NCI-H226 (cell line): Measurements from ENCODE around the gene UNC119.

Experiments
- DNase-seq: peaks from one replicate; pipeline ENCODE4 v3.0.0-alpha.2; 2015

UNC119 gene

DNA sequence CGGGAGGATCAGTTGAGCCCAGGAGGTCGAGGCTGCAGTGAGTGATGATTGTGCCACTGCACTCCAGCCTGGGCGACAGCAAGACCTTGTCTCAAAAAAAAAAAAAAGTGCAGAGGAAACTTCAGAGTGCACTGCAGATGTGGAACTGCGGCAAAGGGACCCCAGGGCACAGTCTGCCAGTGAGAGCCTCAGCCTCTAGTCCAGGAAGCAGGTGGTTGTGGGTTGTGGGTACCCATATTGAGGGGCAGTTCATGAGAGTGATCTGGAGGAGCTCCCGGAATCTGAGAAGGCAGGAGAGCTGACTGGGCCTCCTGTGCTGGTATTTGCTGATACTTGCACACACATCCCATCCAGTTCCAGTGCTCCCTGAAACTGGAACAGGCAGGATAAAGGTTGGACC is 33.2 kb downstream of the UNC119 start:
- DNase-seq: no peak

DNA sequence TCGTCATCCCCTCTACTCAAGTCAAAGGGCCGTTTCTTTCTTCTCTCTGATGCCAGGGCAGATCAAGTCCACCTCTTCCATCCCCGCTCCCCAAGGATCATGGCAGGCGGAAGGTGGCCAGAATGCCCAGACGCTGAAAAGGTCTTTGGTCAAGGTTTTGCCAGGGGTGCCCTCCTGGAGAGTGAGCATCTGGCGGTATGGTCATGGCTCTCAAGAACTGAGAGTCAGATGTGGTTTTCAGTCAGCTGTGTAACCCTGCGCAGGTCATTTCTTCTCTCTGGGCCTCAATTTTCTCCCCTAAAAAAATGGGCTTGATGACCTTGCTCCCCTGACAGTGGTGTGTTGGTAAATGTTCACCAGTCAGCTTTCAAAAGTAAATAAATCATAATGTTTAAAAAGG is 33.8 kb downstream of the UNC119 start:
- DNase-seq: no peak

DNA sequence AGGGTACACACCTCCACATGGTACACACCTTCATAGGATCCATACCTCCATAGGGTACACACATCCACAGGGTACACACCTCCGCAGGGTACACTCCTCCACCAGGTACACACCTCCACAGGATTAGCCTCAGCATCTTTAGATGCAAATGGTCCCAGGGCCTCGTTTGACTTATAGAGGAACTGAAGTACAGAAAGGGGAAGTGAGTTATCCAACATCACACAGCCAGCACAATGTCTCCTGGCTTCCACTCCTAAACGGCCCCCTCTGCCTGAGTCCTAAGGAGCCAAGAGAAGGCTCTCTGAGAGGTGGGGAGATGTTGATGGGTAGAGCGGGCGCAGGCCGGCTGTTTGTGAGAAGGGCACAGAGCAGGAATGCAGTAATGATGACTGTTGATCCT is 34.3 kb downstream of the UNC119 start:
- no peak for DNase-seq

DNA sequence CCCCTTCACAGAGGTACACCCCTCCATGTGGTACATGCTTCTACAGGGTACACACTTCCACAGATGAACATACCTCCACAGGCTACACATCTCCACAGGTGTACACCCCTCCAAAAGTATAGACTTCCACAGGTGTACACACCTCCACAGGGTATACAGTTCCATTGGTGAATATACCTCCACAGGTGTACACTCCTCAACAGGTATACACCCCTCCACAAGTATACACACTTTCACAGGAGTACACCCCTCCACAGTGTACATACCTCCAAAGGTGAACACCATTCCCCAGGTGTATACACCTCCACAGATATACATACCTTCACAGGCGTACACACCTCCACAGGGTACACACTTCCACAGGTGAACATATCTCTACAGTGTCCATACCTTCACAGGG is 36.9 kb downstream of the UNC119 start:
- DNase-seq: no peak

DNA sequence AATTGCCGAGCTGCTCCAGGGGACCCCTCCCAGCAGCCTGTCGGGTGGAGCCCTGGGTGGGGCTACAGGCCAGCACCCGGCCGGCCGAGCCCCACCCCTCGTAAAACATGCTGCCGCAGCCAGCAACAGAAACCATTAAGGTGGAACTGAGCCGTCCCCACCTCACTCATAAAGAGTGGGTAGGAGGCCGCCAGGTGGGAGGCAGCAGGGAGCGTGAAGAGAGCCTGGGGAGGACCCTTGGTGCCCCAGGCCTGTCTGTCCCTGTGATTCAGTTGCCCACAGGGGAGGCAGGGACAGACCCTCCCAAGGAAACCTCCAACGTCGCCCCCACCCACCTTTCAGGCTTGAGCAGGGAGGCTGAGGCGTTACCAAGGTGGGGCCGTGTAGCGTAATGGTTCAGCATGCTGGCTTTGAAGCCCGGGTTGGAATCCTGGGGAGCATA is 37.8 kb downstream of the UNC119 start:
- no peak for DNase-seq

DNA sequence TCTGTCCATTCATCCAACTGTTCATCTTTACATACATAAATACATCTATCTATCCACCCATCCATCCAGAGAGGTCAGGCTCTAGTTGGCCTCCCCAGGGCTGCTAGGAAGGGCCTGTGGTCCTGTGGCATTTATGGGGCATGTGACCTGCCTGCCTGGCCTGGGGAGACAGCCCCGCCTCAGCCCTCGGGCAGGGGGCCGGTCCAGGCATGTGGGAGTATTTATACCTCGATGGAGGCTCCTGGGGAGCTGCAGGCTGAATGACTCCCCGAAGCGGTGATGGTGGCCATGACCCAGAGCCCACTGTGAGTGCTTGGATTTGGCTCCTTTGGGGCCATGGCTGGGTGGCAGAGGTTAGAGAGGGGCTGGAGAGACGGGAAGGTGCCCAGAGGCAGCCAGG is 38.9 kb downstream of the UNC119 start:
- DNase-seq: no peak

DNA sequence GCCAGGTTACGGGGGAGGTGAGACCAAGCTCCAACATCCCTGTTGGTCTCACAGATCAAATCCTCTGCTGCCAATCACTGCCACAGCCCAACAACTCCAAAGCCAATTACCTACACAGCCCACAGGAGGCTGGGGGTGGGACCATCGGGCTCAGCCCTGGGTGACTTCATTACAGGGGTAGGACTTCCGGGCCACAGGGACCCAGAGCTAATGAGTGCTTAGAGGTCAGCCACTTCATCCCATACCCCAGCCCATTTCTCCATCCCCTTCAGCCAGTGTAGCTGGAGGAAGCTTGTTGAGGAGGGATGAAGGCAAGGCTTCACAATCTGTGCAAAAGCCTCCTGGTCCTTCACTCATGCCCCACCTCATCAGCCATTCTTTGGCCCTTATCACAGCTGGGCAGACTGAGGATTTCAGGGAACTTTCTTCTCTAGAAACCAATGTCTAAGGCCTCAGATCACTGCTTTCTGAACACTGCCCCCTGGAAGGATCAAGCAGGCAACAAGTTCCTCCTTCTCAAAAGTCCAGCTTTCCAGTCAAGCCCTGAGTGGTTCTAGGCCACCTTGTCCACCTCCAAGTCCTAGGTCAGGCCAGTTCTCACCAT is 40.5 kb downstream of the UNC119 start:
- DNase-seq: no peak

DNA sequence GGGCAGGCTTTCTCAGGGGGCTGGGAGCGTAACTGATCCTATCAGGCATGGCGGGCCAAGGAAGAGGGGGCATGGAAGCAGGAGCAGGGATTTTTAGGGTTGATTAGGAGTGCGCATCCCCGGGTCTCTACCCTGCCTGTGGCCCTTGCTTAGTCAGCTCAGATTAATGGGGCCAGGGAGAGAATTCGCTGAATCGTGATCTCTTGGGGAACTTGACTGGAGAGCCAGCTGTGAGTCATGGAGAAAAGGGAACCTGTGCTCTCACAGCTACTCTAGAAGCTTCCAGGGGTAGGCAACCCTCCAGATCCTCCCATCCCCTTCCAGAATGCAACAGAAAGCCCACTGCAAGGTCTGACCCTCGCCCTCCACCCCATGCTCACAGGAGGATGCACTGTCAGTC is 42.6 kb downstream of the UNC119 start:
- no peak for DNase-seq

DNA sequence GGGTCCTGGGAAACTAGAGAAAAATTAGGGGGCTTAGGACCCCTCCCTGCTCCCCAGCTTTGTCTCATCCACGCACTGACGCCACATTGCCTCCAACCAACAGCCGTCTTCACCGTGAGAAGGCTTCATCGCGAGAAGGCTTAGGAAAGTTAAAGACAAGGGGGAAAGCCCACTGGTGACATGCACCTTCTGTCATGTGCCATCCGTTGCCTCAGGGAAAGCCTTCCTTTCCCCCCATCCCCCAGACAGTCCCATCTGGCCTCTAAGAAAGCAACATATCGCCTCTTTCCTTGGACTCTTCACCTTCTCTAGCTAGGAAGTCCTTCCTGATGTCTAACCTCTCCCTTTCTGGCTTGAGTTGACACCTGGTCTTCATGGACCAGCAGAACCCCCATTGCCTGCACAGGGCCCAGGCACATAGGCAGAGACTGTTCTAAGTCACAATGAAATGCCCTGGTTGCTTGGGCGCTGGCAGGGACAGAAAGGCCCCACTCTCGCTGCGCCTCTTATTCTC is 44.2 kb downstream of the UNC119 start:
- no peak for DNase-seq

DNA sequence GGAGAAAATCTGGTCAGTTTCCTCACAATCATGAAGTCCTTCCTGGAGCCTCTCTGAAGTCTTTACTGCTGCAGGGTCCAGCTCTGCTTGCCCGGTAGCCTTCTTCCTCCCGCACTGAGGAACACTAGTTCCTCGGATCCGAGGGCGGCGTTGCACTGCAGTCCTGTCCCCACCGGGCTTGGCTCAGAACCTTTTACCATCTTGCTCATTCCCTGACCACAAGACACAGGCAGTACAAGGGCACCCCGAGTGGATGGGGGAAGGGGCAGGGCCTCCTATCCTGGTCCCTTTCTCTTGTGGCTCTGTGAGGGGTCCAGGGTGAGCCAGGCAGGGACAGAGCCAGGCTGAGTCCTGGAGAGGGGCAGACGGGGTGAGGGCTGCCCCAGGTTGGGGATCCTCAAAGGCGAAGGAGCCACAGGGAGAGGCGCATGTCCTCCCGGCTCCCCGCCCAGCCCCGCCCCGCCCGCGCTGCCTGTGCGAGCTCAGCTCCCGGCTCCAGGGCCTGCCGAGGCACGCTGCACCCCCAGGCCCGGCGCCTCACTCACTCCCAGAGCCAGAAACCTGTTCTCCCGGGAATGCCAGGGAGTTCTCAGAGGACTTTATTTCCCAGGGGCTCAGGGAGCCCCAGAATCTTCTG is 44.7 kb downstream of the UNC119 start:
- DNase-seq: no peak

DNA sequence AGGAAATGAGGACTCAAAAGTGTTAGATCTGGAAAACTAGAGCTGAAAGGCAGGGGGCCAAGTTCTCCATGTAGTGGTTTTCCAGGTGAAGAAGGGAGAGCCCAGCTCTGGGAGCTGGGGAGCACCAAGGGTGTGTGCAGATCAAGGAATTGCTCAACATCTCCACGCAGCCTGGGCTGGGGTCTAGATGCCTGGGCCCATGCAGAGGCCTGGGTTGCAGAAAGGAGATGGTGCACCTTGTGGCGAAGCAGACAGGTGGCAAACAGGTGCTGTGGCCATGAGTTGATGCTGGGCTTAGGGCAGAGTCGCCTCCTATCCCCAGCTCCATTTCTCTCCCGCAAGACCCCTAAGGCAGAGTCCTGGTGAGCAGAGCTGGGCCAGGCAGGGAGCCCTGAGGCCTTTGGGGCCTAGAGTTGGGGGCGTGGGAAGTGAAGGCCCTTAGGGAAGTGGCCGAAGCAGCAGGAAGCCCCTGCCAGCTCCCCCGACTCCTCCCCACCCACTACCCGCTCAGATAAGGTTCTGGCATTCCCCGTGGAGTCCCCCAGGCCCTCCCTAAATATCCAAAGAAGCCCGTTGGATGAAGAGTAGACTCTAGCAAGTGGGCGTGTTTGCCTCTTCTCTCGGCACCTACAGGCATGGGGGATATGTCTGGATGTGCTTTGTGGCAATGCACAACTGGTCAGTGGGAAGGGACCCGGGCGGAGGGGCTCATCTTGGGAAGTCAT is 45.5 kb downstream of the UNC119 start:
- DNase-seq: no peak

DNA sequence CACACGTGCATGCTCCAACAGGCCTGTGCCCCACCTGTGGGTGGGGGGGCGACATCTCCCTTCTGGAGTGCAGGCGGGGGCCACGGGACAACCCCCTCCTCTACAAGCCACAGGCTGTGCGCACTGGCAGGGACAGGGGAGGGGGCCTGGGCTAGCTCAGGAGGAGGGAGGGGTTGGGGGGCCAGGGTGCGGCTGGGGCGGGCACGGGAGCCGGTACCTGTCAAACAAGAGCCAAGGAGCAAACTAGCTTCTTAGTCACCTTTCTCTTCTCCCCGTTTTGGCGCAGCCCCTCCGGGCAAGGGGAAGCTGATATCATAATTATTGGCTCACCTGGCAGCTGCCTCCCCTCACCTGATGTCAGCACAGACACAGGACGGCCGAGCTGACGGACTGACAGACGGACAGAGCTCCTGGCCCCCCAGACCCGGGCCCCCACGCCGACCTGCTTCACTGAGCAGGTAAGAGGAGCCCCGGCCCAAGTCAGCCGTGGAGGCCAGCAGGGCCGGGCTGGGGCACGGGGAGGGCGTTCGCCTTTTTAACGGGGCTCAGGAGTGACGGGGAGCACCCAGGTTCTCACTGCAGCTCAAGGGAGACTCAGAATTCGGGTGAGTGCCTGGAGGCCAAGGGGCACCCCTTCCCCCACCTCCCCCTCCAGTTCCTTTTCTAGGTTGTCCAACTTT is 46.3 kb downstream of the UNC119 start, which contains the start of gene FOXN1:
Gene FOXN1, plus strand, starts transcription at position 363 of the 680 bp plus-strand sequence. CDS start 17,622 bp downstream, outside the sequence.
- DNase-seq: no peak

DNA sequence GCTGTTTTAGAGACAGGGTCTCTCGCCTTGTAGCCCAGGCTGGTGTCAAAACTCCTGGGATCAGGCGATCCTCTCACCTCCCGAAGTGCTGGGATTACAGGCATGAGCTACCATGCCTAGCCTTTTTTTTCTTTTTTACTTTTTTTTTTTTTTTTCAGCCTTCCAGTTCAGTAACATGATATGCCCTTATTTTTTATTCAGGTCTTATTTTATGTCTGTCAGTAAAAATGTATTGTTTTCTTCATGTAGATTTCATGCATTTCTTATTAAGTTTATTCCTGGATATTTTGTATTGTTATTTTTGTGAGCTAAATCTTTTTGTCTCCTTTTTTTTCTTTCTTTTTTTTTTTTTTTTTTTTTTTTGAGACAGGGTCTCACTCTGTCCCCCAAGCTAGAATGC is 49.0 kb downstream of the UNC119 start:
- no peak for DNase-seq

DNA sequence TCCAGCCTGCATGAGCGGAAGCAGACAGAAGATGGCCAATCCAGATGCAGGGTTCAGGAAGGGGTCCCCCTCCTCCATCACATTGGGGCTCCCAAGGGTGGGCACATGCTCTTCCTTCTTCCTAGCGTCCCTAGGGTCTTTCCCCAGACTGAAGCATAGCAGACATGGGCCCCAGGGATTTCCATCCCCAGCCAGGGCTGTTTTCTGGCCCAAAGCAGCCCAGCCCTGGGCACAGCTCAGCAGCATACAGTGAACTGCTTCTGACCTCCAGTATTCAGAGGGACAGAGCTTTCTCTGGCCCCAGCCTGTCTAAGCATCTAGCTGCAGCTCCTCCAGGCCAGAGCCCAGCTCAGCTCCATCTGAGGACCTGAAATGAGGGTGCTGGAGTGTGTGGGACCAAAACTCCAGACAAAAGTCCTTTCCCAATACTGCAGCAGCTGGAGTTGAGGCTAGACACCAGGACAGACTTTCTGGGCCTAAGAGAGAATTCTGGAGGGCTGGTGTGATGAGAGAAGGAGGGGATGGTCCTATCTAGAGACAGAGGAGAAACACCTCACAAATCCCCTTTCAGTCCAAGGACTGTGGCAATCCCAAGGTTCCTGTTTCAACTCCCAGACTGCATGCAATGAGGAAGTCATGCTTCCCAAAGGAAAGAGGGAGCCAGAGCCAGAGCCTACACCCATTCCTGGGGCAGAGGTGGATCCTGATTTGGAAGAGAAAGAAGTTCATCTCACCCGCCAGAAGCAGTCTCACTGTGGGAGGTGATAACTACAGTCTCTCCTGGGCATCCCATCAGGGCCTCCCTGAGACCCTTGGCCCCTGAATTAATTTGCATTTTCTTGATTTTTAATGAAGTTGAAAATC is 50.8 kb downstream of the UNC119 start:
- no peak for DNase-seq

DNA sequence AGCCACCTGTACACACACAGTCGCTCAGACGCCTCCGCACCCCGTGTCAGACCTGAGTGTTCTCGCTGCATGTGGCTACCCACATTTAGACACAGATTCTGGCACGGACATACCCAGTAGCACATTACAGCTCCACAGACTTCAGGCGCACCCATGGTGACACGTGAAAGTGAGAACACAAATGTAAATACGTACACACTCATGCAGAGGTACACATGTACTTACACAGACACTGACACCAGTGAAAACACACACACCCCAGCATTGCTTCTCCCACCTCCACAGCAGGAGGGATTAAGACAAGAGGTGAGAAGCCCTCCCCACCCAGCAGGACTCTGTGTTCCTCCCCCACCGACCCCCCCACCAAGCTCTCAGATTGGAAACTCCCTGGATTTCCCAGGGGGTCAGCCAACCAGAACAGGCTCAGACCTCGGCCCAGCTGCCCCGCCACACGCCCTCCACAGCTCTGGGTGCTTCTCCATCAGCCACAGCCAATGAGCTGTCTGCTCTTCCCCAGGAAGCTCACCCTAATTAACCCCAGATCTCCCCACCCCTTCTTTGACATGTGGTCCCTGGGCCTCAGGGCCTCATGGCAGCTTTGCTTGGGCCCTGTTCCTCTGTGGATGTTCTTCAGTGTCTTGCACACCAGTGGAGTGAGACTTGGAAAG is 51.6 kb downstream of the UNC119 start:
- DNase-seq: no peak

DNA sequence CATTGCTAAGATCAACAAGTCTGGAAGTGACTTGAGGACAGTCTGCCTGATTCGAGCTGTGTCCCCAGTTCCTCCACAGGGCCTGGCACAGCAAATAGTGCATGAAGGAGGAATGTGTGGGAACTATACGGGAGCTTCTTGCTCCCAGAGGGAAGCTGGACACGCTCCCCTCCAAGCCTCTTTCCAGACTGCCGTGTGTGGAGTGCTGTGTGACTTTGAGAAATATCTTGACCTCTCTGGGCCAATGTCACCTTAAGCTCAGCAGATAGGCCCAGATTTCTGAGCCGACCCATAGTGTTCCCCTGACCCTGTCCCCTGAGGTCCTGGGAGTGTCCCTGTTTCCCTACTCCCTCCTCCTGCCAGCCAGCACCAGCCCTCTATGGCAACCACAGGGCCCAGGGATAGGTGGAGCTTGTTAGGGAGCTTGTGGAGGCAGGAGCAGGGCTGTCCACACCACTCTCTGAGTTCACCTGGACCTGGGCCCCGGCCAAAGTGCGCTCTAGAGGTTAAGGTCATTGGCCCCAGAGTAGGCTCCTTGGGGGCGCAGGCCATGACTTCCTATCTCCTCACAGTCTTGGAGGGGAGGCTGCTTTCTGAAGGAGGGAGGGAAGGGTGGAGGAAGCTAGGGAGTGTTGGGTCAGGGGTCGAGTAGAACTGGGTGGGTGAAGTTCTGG is 52.6 kb downstream of the UNC119 start:
- no peak for DNase-seq

DNA sequence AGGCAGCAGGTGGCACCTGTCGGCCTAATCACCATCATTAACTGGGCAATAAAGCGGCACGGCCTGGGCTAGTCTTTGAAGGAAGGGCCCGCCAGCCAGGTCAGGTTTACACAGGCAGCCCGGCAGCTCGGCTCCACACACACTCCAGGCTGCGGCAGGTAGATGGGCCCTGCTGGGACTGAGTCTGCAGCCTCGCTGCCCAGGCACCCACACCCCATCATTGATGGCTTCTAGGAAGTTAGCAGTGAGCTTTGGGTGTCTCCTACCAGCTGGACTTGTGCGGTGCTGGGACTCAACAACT is 53.1 kb downstream of the UNC119 start:
- DNase-seq: no peak

DNA sequence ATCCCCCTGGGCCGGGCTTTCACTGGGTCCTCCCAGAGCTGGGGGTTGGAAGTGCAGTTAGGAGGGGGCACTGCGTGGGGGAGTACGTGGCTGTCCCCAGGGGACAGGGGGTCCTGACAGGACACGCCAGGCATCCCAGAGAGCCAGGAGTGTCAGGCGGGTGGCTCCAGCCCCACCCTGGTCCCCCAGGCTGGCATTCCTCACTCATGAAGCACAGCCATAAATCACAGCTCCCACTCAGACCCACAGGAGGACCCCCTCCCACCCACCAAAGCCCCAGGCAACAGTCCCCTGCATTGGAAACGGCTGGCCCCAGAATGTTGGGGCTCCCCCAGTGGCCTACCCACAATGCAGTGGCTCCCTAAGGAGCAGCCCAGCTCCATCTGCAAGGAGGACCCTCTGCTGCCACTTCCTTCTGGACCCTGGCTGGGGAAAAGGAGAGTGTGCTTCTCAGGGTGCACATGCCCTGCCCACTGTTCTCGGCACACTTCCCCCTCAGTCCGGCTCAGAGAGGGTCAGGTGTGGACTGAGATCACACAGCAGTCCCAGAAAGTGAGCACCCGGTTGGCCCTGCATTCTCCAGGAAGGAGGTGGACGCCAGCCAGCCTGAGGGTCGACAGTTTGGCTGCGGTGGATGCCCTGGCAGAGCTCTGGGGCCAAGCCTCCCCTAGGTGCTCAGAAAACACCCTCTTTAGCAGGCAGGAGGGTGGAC is 53.6 kb downstream of the UNC119 start:
- DNase-seq: no peak

DNA sequence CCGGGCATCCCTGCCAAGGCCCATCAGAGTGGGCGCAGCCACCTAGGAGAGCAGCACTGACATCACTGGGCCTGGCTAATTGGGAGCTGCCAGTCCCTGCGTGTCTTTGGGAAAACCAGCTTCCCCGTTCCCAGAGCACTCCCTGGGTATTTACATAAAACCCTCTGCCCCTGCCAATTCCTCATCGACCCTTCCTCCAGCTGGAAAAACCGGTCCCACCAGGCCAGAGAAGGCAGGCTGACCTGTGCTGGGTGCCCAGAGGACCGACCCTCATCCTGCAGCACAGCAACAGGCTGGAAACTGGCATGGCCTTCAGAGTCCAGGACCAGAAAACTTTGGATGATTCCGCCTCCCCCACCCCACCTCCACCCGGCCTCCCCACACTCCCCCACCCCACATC is 54.5 kb downstream of the UNC119 start:
- no peak for DNase-seq
